HG03108 (cell line): ENCODE measurements around the gene LTBR.

Source experiments
- ATAC-seq: cut with Tn5 transposase; IDR thresholded peaks from one replicate; pipeline ENCODE4 v1.9.1; 2021; ENCODE audit warnings: moderate library complexity; ENCODE audit not compliant: unreplicated experiment

The LTBR gene

GRCh38 chr12:6346235-6346832 is 37.6 kb upstream of the LTBR start:
- ATAC-seq, result no peak

GRCh38 chr12:6346942-6347341 is 37.0 kb upstream of the LTBR start:
- no peak for ATAC-seq

GRCh38 chr12:6347367-6348338 is 36.3 kb upstream of the LTBR start:
- no peak for ATAC-seq

- no peak for ATAC-seq
These were observed 32.3 kb upstream of the LTBR start for GRCh38 chr12:6351622-6352021.

GRCh38 chr12:6352193-6353173 is 31.5 kb upstream of the LTBR start:
- no peak for ATAC-seq

GRCh38 chr12:6354495-6355393 is 29.2 kb upstream of the LTBR start:
- no peak for ATAC-seq

- no peak for ATAC-seq
These were observed 28.2 kb upstream of the LTBR start for GRCh38 chr12:6355491-6356373.

- ATAC-seq, result no peak
These were observed 27.6 kb upstream of the LTBR start for GRCh38 chr12:6356374-6356820.

- no peak for ATAC-seq
These were observed 25.1 kb upstream of the LTBR start for GRCh38 chr12:6358881-6359280.

GRCh38 chr12:6360080-6360571 is 23.8 kb upstream of the LTBR start:
- ATAC-seq, result no peak

GRCh38 chr12:6360578-6361490 is 23.1 kb upstream of the LTBR start:
- no peak for ATAC-seq

GRCh38 chr12:6361834-6362233 is 22.1 kb upstream of the LTBR start:
- no peak for ATAC-seq

GRCh38 chr12:6362403-6362802 is 21.6 kb upstream of the LTBR start:
- no peak for ATAC-seq

- no peak for ATAC-seq
These were observed 21.0 kb upstream of the LTBR start for GRCh38 chr12:6363010-6363329.

- no peak for ATAC-seq
These were observed 20.5 kb upstream of the LTBR start for GRCh38 chr12:6363330-6364043.

GRCh38 chr12:6364044-6364374 is 20.0 kb upstream of the LTBR start:
- no peak for ATAC-seq
